ENCODE data around the gene ASPSCR1. TPM values are rescaled to one million over a fixed set of nuclear protein-coding genes. Genes with fewer than 3 reads are reported as not detected.

ASPSCR1 gene
- total RNA-seq, 2 donors from 2014 or later: 20.6 to 41.3 TPM

GRCh38 chr17:81944858-81945257 is 32.6 kb upstream of the ASPSCR1 start:
- H3K4me3 ChIP-seq: no peak overlapping the region
- TF ChIP-seq CTCF (IDR thresholded peaks at IDR 0.05): no peak
- H3K36me3 ChIP-seq: no peaks in the 10 kb centered on the region
- DNase-seq (ENCODE audit: low spot score) (no peak), ATAC-seq (ENCODE audit: insufficient number of reproducible peaks, low FRiP score, low read depth) (no peak)
- H3K27me3 ChIP-seq (replicated peaks; ENCODE audit: insufficient read depth): no peaks in the 10 kb centered on the region
- no peak overlapping the region for H3K27ac ChIP-seq
- peaks cover 0 to 9% of the 10 kb centered on the region in 2 donors for H3K4me1 ChIP-seq (ENCODE audit: control insufficient read depth in 1 of 2, low read depth in 2 of 2)
- no peaks in the 10 kb centered on the region for H3K9me3 ChIP-seq

- Histone ChIP-seq H3K36me3 (no peaks in the 10 kb centered on the region), H3K9me3 (no peaks in the 10 kb centered on the region), H3K27ac (no peak within 1 kb of the TSS), H3K4me3 (no peak within 1 kb of the TSS), H3K4me1 (ENCODE audit: control insufficient read depth in 1 of 2, low read depth in 2 of 2) (no peaks in the 10 kb centered on the region), H3K27me3 (replicated peaks; ENCODE audit: insufficient read depth) (no peaks in the 10 kb centered on the region)
- ATAC-seq (ENCODE audit: insufficient number of reproducible peaks, low FRiP score, low read depth): no peak
- DNase-seq (ENCODE audit: low spot score): no peak
- TF ChIP-seq CTCF (IDR thresholded peaks at IDR 0.05): no peak
Measured at GRCh38 chr17:81947189-81947588, 30.2 kb upstream of the ASPSCR1 start, which contains the start of gene MYADML2. Gene MYADML2, minus strand, starts transcription at chr17:81947233. Its CDS starts 5,492 bp downstream, at chr17:81941741.

- Histone ChIP-seq H3K36me3 (no peaks in the 10 kb centered on the region), H3K4me1 (ENCODE audit: control insufficient read depth in 1 of 2, low read depth in 2 of 2) (no peaks in the 10 kb centered on the region), H3K27ac (no peak overlapping the region), H3K4me3 (no peak overlapping the region), H3K27me3 (replicated peaks; ENCODE audit: insufficient read depth) (no peaks in the 10 kb centered on the region), H3K9me3 (no peaks in the 10 kb centered on the region)
- no peak for TF ChIP-seq CTCF (IDR thresholded peaks at IDR 0.05)
- DNase-seq (ENCODE audit: low spot score): no peak
- no peak for ATAC-seq (ENCODE audit: insufficient number of reproducible peaks, low FRiP score, low read depth)
Measured at GRCh38 chr17:81948635-81949378, 28.6 kb upstream of the ASPSCR1 start.

GRCh38 chr17:81950501-81950900 is 26.9 kb upstream of the ASPSCR1 start:
- DNase-seq (ENCODE audit: low spot score): no peak
- Histone ChIP-seq H3K4me3 (no peak overlapping the region), H3K4me1 (ENCODE audit: control insufficient read depth in 1 of 2, low read depth in 2 of 2) (no peaks in the 10 kb centered on the region), H3K9me3 (no peaks in the 10 kb centered on the region), H3K27me3 (replicated peaks; ENCODE audit: insufficient read depth) (no peaks in the 10 kb centered on the region), H3K36me3 (no peaks in the 10 kb centered on the region), H3K27ac (no peak overlapping the region)
- no peak for TF ChIP-seq CTCF (IDR thresholded peaks at IDR 0.05)
- no peak for ATAC-seq (ENCODE audit: insufficient number of reproducible peaks, low FRiP score, low read depth)

GRCh38 chr17:81951785-81952684 is 25.4 kb upstream of the ASPSCR1 start:
- Histone ChIP-seq H3K27me3 (replicated peaks; ENCODE audit: insufficient read depth) (no peaks in the 10 kb centered on the region), H3K4me3 (no peak overlapping the region), H3K36me3 (no peaks in the 10 kb centered on the region), H3K4me1 (ENCODE audit: control insufficient read depth in 1 of 2, low read depth in 2 of 2) (no peaks in the 10 kb centered on the region), H3K9me3 (no peaks in the 10 kb centered on the region), H3K27ac (no peak overlapping the region)
- TF ChIP-seq CTCF (IDR thresholded peaks at IDR 0.05): no peak
- ATAC-seq (ENCODE audit: insufficient number of reproducible peaks, low FRiP score, low read depth) (no peak), DNase-seq (ENCODE audit: low spot score) (no peak)

Measured in thoracic aorta (tissue), 2 donors.